HEK293 (cell line): ENCODE results near the gene ING4.

Experiments used
- CTCF ChIA-PET: fragments of 350-600 bp; formaldehyde crosslinking; extraction: SDS; loops from one replicate; lab custom pipeline; 2021; ENCODE audit warnings: antibody characterized with exemption; lab: Yijun Ruan, JAX
- POLR2A ChIA-PET: fragments of 300-600 bp; formaldehyde crosslinking; extraction: SDS; loops from one replicate; lab custom pipeline; 2020; ENCODE audit warnings: antibody characterized with exemption, inconsistent platforms; lab: Yijun Ruan, JAX
- H3K27ac ChIP-seq: fragments of 200-500 bp; sonication (Bioruptor generic); 2 replicates; pipeline ENCODE4 v1.5.1; 2014; ENCODE audit warnings: low read depth, low read length, control low read depth, inconsistent platforms; ENCODE audit errors: extremely low read depth
- H3K36me3 ChIP-seq, 2 experiments: fragments of 200-500 bp in 1 of 2; sonication (Bioruptor generic) in 1 of 2; 1 replicate in 1 of 2; 2 replicates in 1 of 2; pipeline ENCODE4 v1.5.1; 2014 to 2017; ENCODE audit warnings: inconsistent platforms in 2 of 2, low read length in 2 of 2; ENCODE audit not compliant: control insufficient read depth in 2 of 2, insufficient read depth in 1 of 2
- H3K4me1 ChIP-seq: fragments of 200-500 bp; sonication (Bioruptor generic); 2 replicates; pipeline ENCODE4 v1.5.1; 2014; ENCODE audit warnings: mild to moderate bottlenecking, low read length, inconsistent platforms; ENCODE audit not compliant: control insufficient read depth, insufficient read depth
- H3K4me3 ChIP-seq: 2 replicates; pipeline ENCODE4 v1.5.1; 2011; ENCODE audit warnings: low read depth, mild to moderate bottlenecking, control low read depth, low read length, moderate library complexity
- H3K9me3 ChIP-seq: fragments of 200-500 bp; sonication (Bioruptor generic); 2 replicates; pipeline ENCODE4 v1.5.1; 2014; ENCODE audit warnings: low read depth, low read length, inconsistent platforms; ENCODE audit not compliant: control insufficient read depth, insufficient read depth
- BCL11B ChIP-seq: fragments of 450-650 bp; formaldehyde crosslinking; IDR thresholded peaks from 2 replicates; pipeline ENCODE4 v1.5.1; 2016; ENCODE audit warnings: low read depth, missing biosample characterization, missing genetic modification characterization
- ELK4 ChIP-seq: IDR thresholded peaks from 2 replicates; pipeline ENCODE4 v1.6.1; 2011; ENCODE audit warnings: mild to moderate bottlenecking, low read depth, low read length, borderline replicate concordance
- PBX3 ChIP-seq: sonication (generic); formaldehyde crosslinking; IDR thresholded peaks from 2 replicates; pipeline ENCODE4 v1.8.1; 2022; ENCODE audit warnings: mild to moderate bottlenecking, moderate library complexity, missing genetic modification reagents
- REPIN1 ChIP-seq: fragments of 450-650 bp; formaldehyde crosslinking; IDR thresholded peaks from 2 replicates; pipeline ENCODE4 v1.5.1; 2017; ENCODE audit warnings: missing biosample characterization, missing genetic modification characterization, low read depth
- SCRT1 ChIP-seq: fragments of 450-650 bp; formaldehyde crosslinking; IDR thresholded peaks from 2 replicates; pipeline ENCODE4 v1.5.1; 2016; ENCODE audit warnings: missing biosample characterization, missing genetic modification characterization, borderline replicate concordance
- SP2 ChIP-seq: fragments of 450-650 bp; formaldehyde crosslinking; IDR thresholded peaks from 2 replicates; pipeline ENCODE4 v1.5.1; 2016; ENCODE audit warnings: missing biosample characterization, missing genetic modification characterization
- ZFP41 ChIP-seq: fragments of 450-650 bp; formaldehyde crosslinking; IDR thresholded peaks from 2 replicates; pipeline ENCODE4 v1.5.1; 2016; ENCODE audit warnings: missing biosample characterization, missing genetic modification characterization, borderline replicate concordance
- ZNF148 ChIP-seq: fragments of 450-650 bp; formaldehyde crosslinking; IDR thresholded peaks from 2 replicates; pipeline ENCODE4 v1.5.0; 2017; ENCODE audit warnings: missing biosample characterization, missing genetic modification characterization, borderline replicate concordance
- ZNF19 ChIP-seq: fragments of 450-650 bp; formaldehyde crosslinking; IDR thresholded peaks from 2 replicates; pipeline ENCODE4; 2016; ENCODE audit warnings: missing biosample characterization, missing genetic modification characterization, low read depth
- ZNF266 ChIP-seq: fragments of 450-650 bp; formaldehyde crosslinking; IDR thresholded peaks from 2 replicates; pipeline ENCODE4 v1.5.1; 2016; ENCODE audit warnings: missing biosample characterization, missing genetic modification characterization, low read depth
- ZNF350 ChIP-seq: fragments of 450-650 bp; formaldehyde crosslinking; IDR thresholded peaks from 2 replicates; pipeline ENCODE4 v1.5.0; 2017; ENCODE audit warnings: missing biosample characterization, mild to moderate bottlenecking, missing genetic modification characterization
- ZNF354C ChIP-seq: fragments of 450-650 bp; formaldehyde crosslinking; IDR thresholded peaks from 2 replicates; pipeline ENCODE4 v1.5.1; 2016; ENCODE audit warnings: missing biosample characterization, missing genetic modification characterization, low read depth, borderline replicate concordance
- ZNF366 ChIP-seq: fragments of 450-650 bp; formaldehyde crosslinking; conservative IDR thresholded peaks from 2 replicates; pipeline ENCODE4 v1.5.1; 2016; ENCODE audit warnings: missing biosample characterization, missing genetic modification characterization
- ZNF426 ChIP-seq: fragments of 450-650 bp; formaldehyde crosslinking; IDR thresholded peaks from 2 replicates; pipeline ENCODE4 v1.5.1; 2017; ENCODE audit warnings: missing biosample characterization, missing genetic modification characterization, mild to moderate bottlenecking, inconsistent platforms, moderate library complexity
- ZNF518A ChIP-seq: fragments of 450-650 bp; formaldehyde crosslinking; conservative IDR thresholded peaks from 2 replicates; pipeline ENCODE4 v1.5.1; 2016; ENCODE audit warnings: low read depth, missing biosample characterization, missing genetic modification characterization
- ZNF621 ChIP-seq: fragments of 450-650 bp; formaldehyde crosslinking; IDR thresholded peaks from 2 replicates; pipeline ENCODE4 v1.5.1; 2017; ENCODE audit warnings: missing biosample characterization, missing genetic modification characterization
- ZNF704 ChIP-seq: fragments of 450-650 bp; formaldehyde crosslinking; IDR thresholded peaks from 2 replicates; pipeline ENCODE4 v1.5.1; 2016; ENCODE audit warnings: missing biosample characterization, missing genetic modification characterization
- ZNF768 ChIP-seq: fragments of 450-650 bp; formaldehyde crosslinking; IDR thresholded peaks from 2 replicates; pipeline ENCODE4 v1.5.1; 2018; ENCODE audit warnings: missing biosample characterization, mild to moderate bottlenecking, missing genetic modification characterization
- ZNF777 ChIP-seq: fragments of 450-650 bp; formaldehyde crosslinking; IDR thresholded peaks from 2 replicates; pipeline ENCODE4 v1.5.1; 2017; ENCODE audit warnings: missing biosample characterization, missing genetic modification characterization, borderline replicate concordance
- ZNF791 ChIP-seq: fragments of 450-650 bp; formaldehyde crosslinking; IDR thresholded peaks from 2 replicates; pipeline ENCODE4 v1.5.1; 2016; ENCODE audit warnings: missing biosample characterization, missing genetic modification characterization

Gene ING4

GRCh38 chr12:6676962-6677361, 14.0 kb upstream of the ING4 start (continued):
- TF ChIP-seq ELK4 (no peak), ZNF354C (no peak), ZFP41 (tag by site-specific recombination) (no peak), ZNF768 (tag by site-specific recombination) (no peak), ZNF366 (tag by site-specific recombination) (no peak), ZNF426 (no peak), BCL11B (tag by site-specific recombination) (no peak), SP2 (tag by site-specific recombination) (no peak)

- ChIA-PET POLR2A (interaction anchor here (1.7 kb wide), 1 partner anchor 17 kb away, joined by 11 read pairs; the partner anchor contains the start of gene ZNF384), CTCF (no interaction called here)
- no peak overlapping the region for H3K27ac ChIP-seq
- peaks cover 71 to 100% of the 10 kb centered on the region in 2 experiments for H3K36me3 ChIP-seq
- H3K9me3 ChIP-seq = no peaks in the 10 kb centered on the region
- no peak overlapping the region for H3K4me3 ChIP-seq
- TF ChIP-seq SCRT1 (no peak), ZNF350 (no peak), ZNF791 (no peak), ZNF518A (tag by site-specific recombination) (no peak), ZNF777 (tag by site-specific recombination) (no peak), ZNF621 (no peak), ZNF704 (no peak), ZNF19 (no peak), REPIN1 (tag by site-specific recombination) (no peak), ZNF148 (tag by site-specific recombination) (no peak), ZNF266 (tag by site-specific recombination) (no peak), PBX3 (CRISPR knock-in tag) (no peak)
- no peaks in the 10 kb centered on the region for H3K4me1 ChIP-seq
These were observed 9.2 kb upstream of the ING4 start for GRCh38 chr12:6672143-6672542.
